Measurements from ENCODE around the gene CORO6. TPM values are rescaled to one million over a fixed set of nuclear protein-coding genes. Genes with fewer than 3 reads are reported as not detected.

Gene CORO6
- total and polyA plus RNA-seq, 4 experiments from 2014 or later = 1.6 to 2.2 TPM; not detected in 2

DNA sequence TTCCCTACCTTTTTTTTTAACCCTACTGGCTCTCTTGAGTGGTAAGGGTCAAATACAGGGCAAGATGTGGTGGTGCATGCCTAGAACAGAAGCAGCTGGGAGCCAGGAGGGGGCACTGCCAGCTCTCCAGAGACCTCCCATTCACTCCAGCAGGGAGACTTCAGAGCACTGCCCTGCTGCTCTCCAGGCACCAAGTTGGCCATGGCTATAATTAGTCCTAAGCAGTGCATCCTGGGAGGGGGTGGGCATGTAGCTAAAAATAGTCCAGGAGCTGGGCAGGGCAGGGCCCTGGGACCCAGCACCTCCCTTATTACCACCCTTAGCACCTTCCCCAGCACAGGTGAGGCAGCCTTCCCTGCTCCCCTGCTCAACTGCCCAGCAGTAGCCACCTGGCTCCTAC, 3.5 kb downstream of the CORO6 start:
- H3K27me3 ChIP-seq (ENCODE audit: insufficient read depth, low read length) = no peaks in the 10 kb centered on the region
- H3K4me1 ChIP-seq (ENCODE audit: insufficient read depth, low read length) = peaks cover 66% of the 10 kb centered on the region
- CTCF ChIA-PET (ENCODE audit: partially characterized antibody) = interaction anchor here (1.5 to 22.5 kb wide), 3 partner anchors 36 to 159 kb away, joined by 5 to 523 read pairs (median 81); partner anchors contain the start of genes ABHD15 and TP53I13
- POLR2A ChIA-PET (ENCODE audit: partially characterized antibody) = interaction anchor here (0.7 to 6.9 kb wide), 4 partner anchors 39 to 89 kb away, joined by 4 to 127 read pairs (median 21); partner anchors contain the start of gene ABHD15
- H3K4me3 ChIP-seq (ENCODE audit: low read length in 2 of 2) = no peak overlapping the region
- no peaks in the 10 kb centered on the region for H3K9me3 Mint-ChIP-seq
- H3K36me3 Mint-ChIP-seq = peaks cover 0 to 1% of the 10 kb centered on the region in 2 donors
- no peaks in the 10 kb centered on the region for H3K27me3 Mint-ChIP-seq
- H3K9me3 ChIP-seq (ENCODE audit: control insufficient read depth in 1 of 2, low read length in 2 of 2) = no peaks in the 10 kb centered on the region
- H3K4me1 Mint-ChIP-seq = peaks cover 20 to 62% (median 39%) of the 10 kb centered on the region in 4 donors
- intact Hi-C loops (cut with micrococcal nuclease) = loop anchor here (2.0 to 10.0 kb wide), 2 partner anchors 88 to 476 kb away; no protein-coding TSS in a partner anchor
- peak overlapping the region in 1 of 8 donors; percentile 21 for H3K4me3 Mint-ChIP-seq
- H3K27ac Mint-ChIP-seq = no peak overlapping the region
- no peak for DNase-seq
- H3K36me3 ChIP-seq (ENCODE audit: insufficient read depth, low read length) = no peaks in the 10 kb centered on the region
- H3K27ac ChIP-seq (ENCODE audit: low read depth, low read length) = no peak overlapping the region

DNA sequence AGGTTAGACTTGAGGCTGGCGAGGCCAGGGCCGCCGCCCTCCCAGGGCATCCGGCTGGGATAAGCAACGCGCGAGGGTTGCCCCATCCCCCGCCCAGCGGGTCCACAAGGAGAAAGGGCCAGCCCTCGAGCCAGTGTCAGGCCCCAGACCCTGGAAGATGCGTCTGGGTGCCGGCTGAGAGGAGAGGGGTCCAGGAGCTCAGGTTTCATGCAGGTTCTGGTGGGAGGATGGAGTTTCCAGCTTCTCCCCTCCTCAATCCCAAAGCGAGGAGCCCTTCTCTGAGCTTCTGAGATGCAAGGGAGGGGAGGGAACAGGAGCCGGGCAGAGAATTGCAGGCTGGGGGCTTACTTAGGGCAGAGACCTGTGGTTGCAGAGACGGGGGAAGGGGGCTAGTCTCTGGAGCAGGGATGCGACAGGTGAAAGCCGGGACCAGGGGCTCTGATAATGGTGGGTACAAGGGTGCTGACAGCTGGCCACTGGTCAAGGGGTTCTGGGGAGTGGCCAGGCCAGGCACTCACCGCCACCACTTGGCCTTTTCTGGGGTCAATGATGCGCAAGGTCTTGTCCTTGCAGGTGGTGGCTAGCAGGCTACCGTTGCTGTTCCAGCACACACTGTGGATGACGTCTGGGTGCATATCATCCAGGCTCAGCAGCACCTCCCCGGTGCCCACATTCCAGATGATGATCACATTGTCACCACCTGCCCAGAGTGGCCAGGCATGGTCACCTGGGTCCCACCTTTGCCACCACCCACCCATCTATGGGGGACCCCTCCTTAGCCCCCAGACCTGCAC, 4.2 kb downstream of the CORO6 start:
- no peak overlapping the region for H3K4me3 ChIP-seq (ENCODE audit: low read length in 2 of 2)
- intact Hi-C loops (cut with micrococcal nuclease) = loop anchor here (2.0 to 10.0 kb wide), 2 partner anchors 88 to 476 kb away; no protein-coding TSS in a partner anchor
- no peaks in the 10 kb centered on the region for H3K36me3 ChIP-seq (ENCODE audit: insufficient read depth, low read length)
- Mint-ChIP-seq H3K27me3 (no peaks in the 10 kb centered on the region), H3K4me3 (peak overlapping the region in 4 of 8 donors; percentile 10 to 91 (median 34)), H3K27ac (peak overlapping the region in 3 of 7 donors; percentile 17 to 88 (median 57)), H3K9me3 (no peaks in the 10 kb centered on the region), H3K36me3 (peaks cover 0 to 1% of the 10 kb centered on the region in 2 donors), H3K4me1 (peaks cover 22 to 61% (median 40%) of the 10 kb centered on the region in 4 donors)
- DNase-seq = no peak
- H3K4me1 ChIP-seq (ENCODE audit: insufficient read depth, low read length) = peaks cover 66% of the 10 kb centered on the region
- ChIA-PET CTCF (ENCODE audit: partially characterized antibody) (interaction anchor here (1.0 to 22.5 kb wide), 26 partner anchors 7 to 312 kb away, joined by 3 to 523 read pairs (median 7); partner anchors contain the start of genes ABHD15, ANKRD13B, SSH2 and TP53I13), POLR2A (ENCODE audit: partially characterized antibody) (interaction anchor here (0.6 to 6.9 kb wide), 19 partner anchors 11 to 312 kb away, joined by 3 to 127 read pairs (median 14); partner anchors contain the start of genes ABHD15, ANKRD13B, GIT1 and SSH2)
- H3K27me3 ChIP-seq (ENCODE audit: insufficient read depth, low read length) = no peaks in the 10 kb centered on the region
- H3K27ac ChIP-seq (ENCODE audit: low read depth, low read length) = no peak overlapping the region
- no peaks in the 10 kb centered on the region for H3K9me3 ChIP-seq (ENCODE audit: control insufficient read depth in 1 of 2, low read length in 2 of 2)

DNA sequence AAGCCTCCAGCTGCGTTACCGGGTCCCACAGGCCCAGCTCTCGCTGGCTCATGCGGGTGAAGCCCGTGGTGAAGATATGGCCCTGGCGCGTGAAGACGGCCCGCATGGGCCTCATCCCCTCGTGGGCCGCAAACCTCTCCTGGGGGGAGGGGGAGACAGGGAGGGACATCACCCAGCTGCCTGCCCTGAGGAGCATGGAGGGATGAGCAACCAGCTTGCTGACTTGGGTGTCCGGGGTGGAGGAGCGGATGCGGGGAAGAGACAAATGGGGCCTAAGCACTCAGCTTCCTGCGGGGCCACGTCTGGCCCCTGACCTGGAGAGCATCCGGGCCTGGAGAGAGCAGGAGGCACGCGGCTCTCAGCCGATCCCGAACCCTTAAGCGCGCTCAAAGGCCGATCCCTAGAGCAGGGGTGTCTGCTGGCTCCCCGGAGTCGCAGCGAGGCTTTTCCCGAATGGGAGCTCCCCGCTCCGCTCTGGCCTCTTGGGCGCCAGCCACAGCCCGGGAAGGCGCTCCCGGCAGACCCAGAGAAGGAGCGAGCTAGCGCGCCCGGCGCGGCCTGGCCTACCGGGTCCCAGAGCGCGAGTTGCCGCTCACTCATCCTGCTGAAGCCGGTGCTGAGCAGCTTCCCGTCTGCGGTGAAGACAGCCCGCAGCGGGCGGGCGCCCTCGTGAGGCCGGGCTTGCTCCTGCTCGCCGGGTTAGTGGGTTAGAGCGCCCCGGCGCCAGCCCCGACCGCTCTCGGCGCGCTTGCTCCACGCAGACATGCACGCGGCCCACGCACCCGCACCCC, 5.0 kb downstream of the CORO6 start:
- DNase-seq = peak; percentile 85 to 90 (median 87)
- peak overlapping the region; percentile 61 to 89 for H3K4me3 ChIP-seq (ENCODE audit: low read length in 2 of 2)
- peaks cover 65% of the 10 kb centered on the region for H3K4me1 ChIP-seq (ENCODE audit: insufficient read depth, low read length)
- POLR2A ChIA-PET (ENCODE audit: partially characterized antibody) = interaction anchor here (0.5 to 6.9 kb wide), 33 partner anchors 8 to 1696 kb away, joined by 3 to 127 read pairs (median 5); partner anchors contain the start of genes ABHD15, ANKRD13B, BLMH and EVI2B
- peaks cover 0 to 1% of the 10 kb centered on the region in 2 donors for H3K36me3 Mint-ChIP-seq
- H3K36me3 ChIP-seq (ENCODE audit: insufficient read depth, low read length) = no peaks in the 10 kb centered on the region
- no peaks in the 10 kb centered on the region for H3K9me3 ChIP-seq (ENCODE audit: control insufficient read depth in 1 of 2, low read length in 2 of 2)
- no peaks in the 10 kb centered on the region for H3K9me3 Mint-ChIP-seq
- H3K27ac Mint-ChIP-seq = peak overlapping the region; percentile 69 to 89 (median 81)
- H3K27me3 ChIP-seq (ENCODE audit: insufficient read depth, low read length) = no peaks in the 10 kb centered on the region
- intact Hi-C loops (cut with micrococcal nuclease) = loop anchor here (1.0 to 10.0 kb wide), 5 partner anchors 89 to 477 kb away; partner anchors contain the start of gene SSH2
- peaks cover 20 to 54% (median 35%) of the 10 kb centered on the region in 4 donors for H3K4me1 Mint-ChIP-seq
- H3K27ac ChIP-seq (ENCODE audit: low read depth, low read length) = peak overlapping the region; percentile 43
- H3K27me3 Mint-ChIP-seq = no peaks in the 10 kb centered on the region
- CTCF ChIA-PET (ENCODE audit: partially characterized antibody) = interaction anchor here (0.7 to 22.5 kb wide), 43 partner anchors 8 to 323 kb away, joined by 3 to 523 read pairs (median 5); partner anchors contain the start of genes ABHD15, ANKRD13B, NUFIP2 and SSH2
- peak overlapping the region; percentile 82 to 94 (median 92) for H3K4me3 Mint-ChIP-seq

DNA sequence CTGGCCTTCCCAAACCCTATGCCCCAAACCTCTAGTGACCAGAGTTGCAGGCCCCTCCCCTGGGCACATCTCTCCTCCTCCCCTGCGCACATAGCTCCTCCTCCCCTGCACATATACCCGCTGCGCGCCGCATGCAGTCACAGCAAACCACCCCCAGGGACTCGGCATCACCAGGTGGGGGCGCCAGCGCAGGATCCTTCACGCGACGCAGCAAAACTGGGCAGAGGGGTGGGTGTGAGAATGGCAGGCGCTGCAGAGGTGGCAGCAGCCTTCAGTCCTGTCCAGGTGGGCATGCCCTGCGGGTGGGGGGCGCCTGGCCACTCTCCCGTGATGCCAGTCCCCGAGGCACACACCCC, 5.6 kb downstream of the CORO6 start:
- DNase-seq = peak; percentile 89 to 94 (median 91)
- ChIA-PET CTCF (ENCODE audit: partially characterized antibody) (interaction anchor here (0.6 to 22.5 kb wide), 44 partner anchors 8 to 323 kb away, joined by 3 to 523 read pairs (median 5); partner anchors contain the start of genes ABHD15, ANKRD13B, NUFIP2 and SSH2), POLR2A (ENCODE audit: partially characterized antibody) (interaction anchor here (0.5 to 6.9 kb wide), 35 partner anchors 8 to 1697 kb away, joined by 3 to 127 read pairs (median 4); partner anchors contain the start of genes ABHD15, ANKRD13B, BLMH and EVI2B)
- peak overlapping the region; percentile 64 to 89 for H3K4me3 ChIP-seq (ENCODE audit: low read length in 2 of 2)
- Mint-ChIP-seq H3K9me3 (no peaks in the 10 kb centered on the region), H3K4me3 (peak overlapping the region; percentile 82 to 94 (median 92)), H3K27ac (peak overlapping the region; percentile 63 to 89 (median 81)), H3K36me3 (peaks cover 0 to 1% of the 10 kb centered on the region in 2 donors), H3K27me3 (no peaks in the 10 kb centered on the region), H3K4me1 (peaks cover 20 to 51% (median 33%) of the 10 kb centered on the region in 4 donors)
- intact Hi-C loops (cut with micrococcal nuclease) = loop anchor here (1.0 to 10.0 kb wide), 4 partner anchors 144 to 478 kb away; partner anchors contain the start of gene SSH2
- no peaks in the 10 kb centered on the region for H3K9me3 ChIP-seq (ENCODE audit: control insufficient read depth in 1 of 2, low read length in 2 of 2)
- H3K36me3 ChIP-seq (ENCODE audit: insufficient read depth, low read length) = no peaks in the 10 kb centered on the region
- H3K4me1 ChIP-seq (ENCODE audit: insufficient read depth, low read length) = peaks cover 62% of the 10 kb centered on the region
- no peaks in the 10 kb centered on the region for H3K27me3 ChIP-seq (ENCODE audit: insufficient read depth, low read length)
- H3K27ac ChIP-seq (ENCODE audit: low read depth, low read length) = peak overlapping the region; percentile 43

DNA sequence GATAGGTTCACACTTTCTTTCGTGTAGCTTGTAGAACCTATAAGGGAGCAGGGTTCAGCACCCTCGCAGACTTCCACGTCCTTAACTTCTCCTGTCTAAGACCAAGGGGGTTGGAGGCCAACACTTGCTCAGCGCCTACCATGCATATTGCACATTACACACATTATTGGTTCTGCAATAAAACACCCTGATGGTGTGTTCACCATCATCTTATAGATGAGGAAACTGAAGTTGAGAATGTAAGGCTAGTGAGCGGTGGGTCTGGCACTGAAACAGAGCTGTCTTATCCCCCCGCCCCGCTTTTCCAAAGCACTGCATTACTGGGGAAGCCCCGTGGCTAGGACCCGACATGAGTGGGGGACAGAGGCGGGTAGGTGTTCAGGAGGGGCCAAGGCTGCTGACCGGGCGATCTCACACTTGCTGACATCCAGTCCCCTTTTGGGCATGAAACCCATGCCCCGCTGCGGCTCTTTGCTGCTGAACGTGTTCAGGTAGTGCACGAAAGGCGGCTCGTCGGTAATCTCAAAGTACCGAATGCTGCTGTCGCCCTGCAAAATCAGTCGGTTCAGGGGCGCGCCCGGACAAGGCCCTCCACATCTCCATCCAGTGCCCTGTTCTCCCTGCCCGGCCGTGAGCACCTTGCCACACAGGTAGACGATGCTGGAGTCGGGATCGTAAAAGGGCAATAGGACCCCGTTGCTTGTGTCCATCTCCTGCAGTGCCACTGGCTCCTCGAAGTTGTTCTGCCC, 6.2 kb downstream of the CORO6 start:
- Histone ChIP-seq H3K4me3 (ENCODE audit: low read length in 2 of 2) (peak overlapping the region; percentile 64 to 89), H3K27ac (ENCODE audit: low read depth, low read length) (no peak overlapping the region), H3K27me3 (ENCODE audit: insufficient read depth, low read length) (no peaks in the 10 kb centered on the region), H3K36me3 (ENCODE audit: insufficient read depth, low read length) (no peaks in the 10 kb centered on the region), H3K9me3 (ENCODE audit: control insufficient read depth in 1 of 2, low read length in 2 of 2) (no peaks in the 10 kb centered on the region), H3K4me1 (ENCODE audit: insufficient read depth, low read length) (peaks cover 57% of the 10 kb centered on the region)
- POLR2A ChIA-PET (ENCODE audit: partially characterized antibody) = interaction anchor here (0.6 to 6.9 kb wide), 28 partner anchors 9 to 1697 kb away, joined by 3 to 127 read pairs (median 6); partner anchors contain the start of genes ABHD15, ANKRD13B, BLMH and EVI2B
- H3K4me3 Mint-ChIP-seq = peak overlapping the region; percentile 88 to 94 (median 92)
- intact Hi-C loops (cut with micrococcal nuclease) = loop anchor here (1.0 to 10.0 kb wide), 4 partner anchors 145 to 478 kb away; partner anchors contain the start of gene SSH2
- no peaks in the 10 kb centered on the region for H3K27me3 Mint-ChIP-seq
- no peaks in the 10 kb centered on the region for H3K9me3 Mint-ChIP-seq
- H3K36me3 Mint-ChIP-seq = peaks cover 0 to 1% of the 10 kb centered on the region in 2 donors
- peaks cover 17 to 45% (median 29%) of the 10 kb centered on the region in 4 donors for H3K4me1 Mint-ChIP-seq
- peak in 2 of 5 donors; percentile 18 to 22 for DNase-seq
- H3K27ac Mint-ChIP-seq = peak overlapping the region; percentile 11 to 89 (median 63)
- CTCF ChIA-PET (ENCODE audit: partially characterized antibody) = interaction anchor here (0.6 to 22.5 kb wide), 40 partner anchors 9 to 322 kb away, joined by 3 to 523 read pairs (median 6); partner anchors contain the start of genes ABHD15, ANKRD13B, NUFIP2 and SSH2

Data from CD4-positive, alpha-beta memory T cell (primary cell).